Natural killer cell (primary cell): ENCODE measurements around the gene RAPGEF1. TPM values are rescaled to one million over a fixed set of nuclear protein-coding genes. Genes with fewer than 3 reads are reported as not detected.
A peak's percentile ranks its signal among the peaks of the same experiment; 100 is the strongest.

Experiments
- ATAC-seq, 3 donors: fragments of 150-1000 bp in 2 of 3; fragments of 200-7000 bp in 1 of 3; cut with Tn5 transposase; 1 replicate in 1 of 3; 2 replicates in 2 of 3; pipeline ENCODE4 v1.10.0; 2021; ENCODE audit warnings: mild to moderate bottlenecking in 2 of 3, moderate library complexity in 2 of 3
- DNase-seq, 2 donors: peaks; one replicate each; pipeline versions ENCODE4 v3.0.0 to v3.0.0-alpha.2; 2013 to 2021; ENCODE audit warnings: mixed read lengths in 1 of 2
- H3K27ac ChIP-seq: one replicate; pipeline ENCODE4 v1.5.1; 2013; ENCODE audit warnings: mild to moderate bottlenecking, low read length
- H3K27me3 ChIP-seq: one replicate; pipeline ENCODE4 v1.6.1; 2013; ENCODE audit warnings: low read length; ENCODE audit not compliant: control insufficient read depth, insufficient read depth
- H3K36me3 ChIP-seq: one replicate; pipeline ENCODE4 v1.6.1; 2013; ENCODE audit warnings: low read length; ENCODE audit not compliant: control insufficient read depth, insufficient read depth
- H3K4me1 ChIP-seq: one replicate; pipeline ENCODE4 v1.6.1; 2013; ENCODE audit warnings: low read length; ENCODE audit not compliant: control insufficient read depth, insufficient read depth
- H3K4me3 ChIP-seq: one replicate; pipeline ENCODE4 v1.5.1; 2013; ENCODE audit warnings: low read length
- H3K9me3 ChIP-seq: one replicate; pipeline ENCODE4 v1.6.1; 2013; ENCODE audit warnings: low read length; ENCODE audit not compliant: control insufficient read depth, insufficient read depth
- H3K27ac Mint-ChIP-seq, 2 donors: one replicate each; pipeline ENCODE4 v1.8.0; 2022; ENCODE audit warnings: mild to moderate bottlenecking in 2 of 2, mixed read lengths in 2 of 2, moderate library complexity in 1 of 2
- H3K27me3 Mint-ChIP-seq, 2 donors: one replicate each; pipeline ENCODE4 v1.8.0; 2022; ENCODE audit warnings: low read depth in 2 of 2, mixed read lengths in 2 of 2
- H3K36me3 Mint-ChIP-seq: one replicate; pipeline ENCODE4 v1.8.0; 2022; ENCODE audit warnings: mixed read lengths
- H3K4me1 Mint-ChIP-seq, 2 donors: one replicate each; pipeline ENCODE4 v1.8.0; 2022; ENCODE audit warnings: mixed read lengths in 2 of 2
- H3K4me3 Mint-ChIP-seq: one replicate; pipeline ENCODE4 v1.8.0; 2022; ENCODE audit warnings: mild to moderate bottlenecking, moderate library complexity, mixed read lengths
- H3K9me3 Mint-ChIP-seq, 2 donors: one replicate each; pipeline ENCODE4 v1.8.0; 2022; ENCODE audit warnings: mixed read lengths in 2 of 2
- CTCF ChIP-seq: fragments of 200-600 bp; IDR thresholded peaks from one replicate; pipeline ENCODE4 v1.8.0; 2022; ENCODE audit warnings: antibody characterized with exemption
- WGBS: methylation state at CpG from one replicate; pipeline ENCODE4 v1.1.7; 2013; ENCODE audit warnings: missing lambda C conversion rate; ENCODE audit not compliant: insufficient coverage; 5-methylcytosine and 5-hydroxymethylcytosine counted together
- intact Hi-C: fragments of 100-400 bp; cut with micrococcal nuclease; formaldehyde crosslinking; loops from one replicate; pipeline ENCODE4 v1.14.2; 2022
- total RNA-seq, 4 donors: library from RNA; stranded (reverse); fragments of 120-200 nt in 1 of 4; gene quantifications; one replicate each; pipeline versions ENCODE4 v1.2.3 to v1.2.4, GENCODE V29; 2013 to 2022

Gene RAPGEF1
- total RNA-seq, 3 donors from 2014 or later (not counting 1 experiment from before 2014, with no cell fraction given): 210 to 224 (median 222) TPM

DNA sequence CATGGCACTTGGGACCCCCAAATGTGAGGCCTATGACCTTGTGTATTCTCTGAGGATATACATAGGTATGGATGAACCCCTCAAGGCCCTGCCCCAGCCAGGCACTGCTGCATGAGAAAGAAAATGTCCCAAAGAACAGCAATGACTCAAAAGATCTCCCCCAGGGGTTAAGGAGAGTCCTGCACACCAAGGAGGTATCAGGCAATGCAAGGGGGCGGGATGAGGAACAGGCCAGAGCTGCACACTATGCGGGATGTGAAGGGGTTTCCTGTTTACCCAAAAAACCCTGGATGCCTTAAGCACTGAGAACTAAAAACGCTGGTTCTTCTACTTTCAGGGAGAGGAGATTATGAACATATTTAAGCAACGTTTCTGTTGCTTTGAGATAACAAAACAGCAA is 3.4 kb downstream of the RAPGEF1 start:
- 30% methylated on average over 2 of the region's 4 CpGs for whole genome bisulfite sequencing
- no peak overlapping the region for H3K4me3 ChIP-seq
- no peak for TF ChIP-seq CTCF
- H3K9me3 ChIP-seq: no peaks in the 10 kb centered on the region
- Mint-ChIP-seq H3K27ac (peak overlapping the region; percentile 92 to 95), H3K4me3 (peak overlapping the region; percentile 75), H3K4me1 (peaks cover 71 to 75% of the 10 kb centered on the region in 2 donors), H3K36me3 (no peaks in the 10 kb centered on the region), H3K9me3 (no peaks in the 10 kb centered on the region), H3K27me3 (no peaks in the 10 kb centered on the region)
- H3K36me3 ChIP-seq: peaks cover 6% of the 10 kb centered on the region
- no peaks in the 10 kb centered on the region for H3K27me3 ChIP-seq
- H3K27ac ChIP-seq: peak overlapping the region; percentile 93
- ATAC-seq (no peak), DNase-seq (peak in 1 of 2 donors; percentile 39)
- intact Hi-C loops: loop anchor here (5.0 to 10.0 kb wide), 3 partner anchors 234 to 1872 kb away; partner anchors contain the start of gene POMT1
- peaks cover 81% of the 10 kb centered on the region for H3K4me1 ChIP-seq

- intact Hi-C loops: loop anchor here (5.0 to 10.0 kb wide), 3 partner anchors 233 to 1871 kb away; partner anchors contain the start of gene POMT1
- no peaks in the 10 kb centered on the region for H3K27me3 Mint-ChIP-seq
- peak in 1 of 2 donors; percentile 44 for DNase-seq
These were observed 4.4 kb downstream of the RAPGEF1 start for GRCh38 chr9:131735238-131736128.

DNA sequence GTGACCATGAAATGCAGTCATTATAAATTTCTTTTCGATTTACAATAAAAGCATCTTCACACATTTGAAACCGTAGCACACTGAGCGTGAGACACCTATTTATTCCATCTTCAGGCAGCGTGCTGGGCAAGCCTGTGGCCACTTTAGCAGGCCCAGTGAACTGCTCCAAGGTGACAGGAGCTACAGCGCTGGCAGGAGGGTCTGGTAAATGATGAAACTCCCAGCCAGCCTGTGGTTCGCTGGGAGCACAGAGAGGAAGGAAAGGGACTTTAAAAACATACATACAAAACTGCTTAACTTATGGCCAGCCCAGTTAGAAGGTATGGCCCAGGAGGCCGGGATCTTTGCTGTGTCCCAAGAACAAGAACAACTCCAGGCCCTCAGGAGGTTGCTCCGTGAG is 5.1 kb downstream of the RAPGEF1 start:
- H3K27me3 Mint-ChIP-seq: no peaks in the 10 kb centered on the region
- WGBS: 40% methylated on average over 7 of the region's 8 CpGs
- no peaks in the 10 kb centered on the region for H3K9me3 Mint-ChIP-seq
- Histone ChIP-seq H3K4me1 (peaks cover 94% of the 10 kb centered on the region), H3K27me3 (no peaks in the 10 kb centered on the region), H3K27ac (peak overlapping the region; percentile 93), H3K9me3 (no peaks in the 10 kb centered on the region), H3K36me3 (peaks cover 6% of the 10 kb centered on the region), H3K4me3 (no peak overlapping the region)
- H3K36me3 Mint-ChIP-seq: no peaks in the 10 kb centered on the region
- H3K4me3 Mint-ChIP-seq: peak overlapping the region; percentile 82
- ATAC-seq: no peak
- peaks cover 81 to 83% of the 10 kb centered on the region in 2 donors for H3K4me1 Mint-ChIP-seq
- H3K27ac Mint-ChIP-seq: peak overlapping the region; percentile 92 to 95
- no peak for TF ChIP-seq CTCF
- intact Hi-C loops: loop anchor here (5.0 to 10.0 kb wide), 4 partner anchors 232 to 1870 kb away; partner anchors contain the start of gene POMT1
- DNase-seq: no peak

More at GRCh38 chr9:131735238-131736128, 4.4 kb downstream of the RAPGEF1 start:
- Histone ChIP-seq H3K27ac (peak overlapping the region; percentile 93), H3K4me1 (peaks cover 91% of the 10 kb centered on the region), H3K27me3 (no peaks in the 10 kb centered on the region), H3K36me3 (peaks cover 6% of the 10 kb centered on the region), H3K4me3 (no peak overlapping the region), H3K9me3 (no peaks in the 10 kb centered on the region)
- no peaks in the 10 kb centered on the region for H3K36me3 Mint-ChIP-seq
- H3K4me3 Mint-ChIP-seq: peak overlapping the region; percentile 82
- H3K9me3 Mint-ChIP-seq: no peaks in the 10 kb centered on the region
- peaks cover 80 to 83% of the 10 kb centered on the region in 2 donors for H3K4me1 Mint-ChIP-seq
- 83% methylated on average over 15 of the region's 15 CpGs for WGBS
- ATAC-seq: no peak
- TF ChIP-seq CTCF: no peak
- peak overlapping the region; percentile 92 to 95 for H3K27ac Mint-ChIP-seq
